Heart left ventricle (tissue), 16 donors: ENCODE results near the gene IL37. TPM values are rescaled to one million over a fixed set of nuclear protein-coding genes. Genes with fewer than 3 reads are reported as not detected.

ENCODE experiments used
- ATAC-seq, 4 donors: fragments of 200-7000 bp; cut with Tn5 transposase; one replicate each; pipeline ENCODE4 v1.9.1; 2020 to 2022; ENCODE audit warnings: moderate library complexity in 4 of 4, mild to moderate bottlenecking in 3 of 4, moderate number of reproducible peaks in 1 of 4
- DNase-seq, 5 donors: peaks; one replicate each; pipeline ENCODE4 v3.0.0-alpha.2; 2020
- H3K27ac ChIP-seq, 12 donors: fragments of 200-600 bp; sonication (generic) in 4 of 12; one replicate each; pipeline versions ENCODE4 v1.5.0 to v1.8.0; 2016 to 2022; ENCODE audit warnings: mild to moderate bottlenecking in 2 of 12
- H3K27me3 ChIP-seq, 9 donors: fragments of 200-600 bp; sonication (generic) in 2 of 9; one replicate each; pipeline versions ENCODE4 v1.5.1 to v1.8.0; 2016 to 2022; ENCODE audit warnings: mild to moderate bottlenecking in 3 of 9
- H3K36me3 ChIP-seq, 9 donors: fragments of 200-600 bp; sonication (generic) in 2 of 9; one replicate each; pipeline versions ENCODE4 v1.5.0 to v1.8.0; 2018 to 2022; ENCODE audit warnings: mild to moderate bottlenecking in 2 of 9
- H3K4me1 ChIP-seq, 12 donors: fragments of 200-600 bp; sonication (generic) in 4 of 12; one replicate each; pipeline versions ENCODE4 v1.5.0 to v1.8.0; 2016 to 2022; ENCODE audit warnings: mild to moderate bottlenecking in 3 of 12
- H3K4me3 ChIP-seq, 12 donors: fragments of 200-600 bp; sonication (generic) in 4 of 12; one replicate each; pipeline versions ENCODE4 v1.5.0 to v1.8.0; 2017 to 2022; ENCODE audit warnings: mild to moderate bottlenecking in 9 of 12, moderate library complexity in 4 of 12
- H3K9me3 ChIP-seq, 12 donors: fragments of 200-600 bp; sonication (generic) in 4 of 12; one replicate each; pipeline versions ENCODE4 v1.5.0 to v1.8.0; 2016 to 2022; ENCODE audit warnings: mild to moderate bottlenecking in 1 of 12
- POLR2A ChIP-seq, 2 donors: fragments of 450-650 bp; IDR thresholded peaks; one replicate each; pipeline ENCODE4 v1.6.1; 2017; ENCODE audit warnings: antibody characterized with exemption in 2 of 2, mild to moderate bottlenecking in 2 of 2, moderate library complexity in 2 of 2
- WGBS, 4 donors: extraction: QIAGEN DNeasy Blood & Tissue Kit in 2 of 4; methylation state at CpG; one replicate each; pipeline versions ENCODE4 v1.1.5 to v1.1.7; 2013 to 2018; 5-methylcytosine and 5-hydroxymethylcytosine counted together
- intact Hi-C, 10 donors: fragments of 100-400 bp; cut with DNase I; formaldehyde crosslinking; loops; one replicate each; pipeline versions ENCODE4 v1.11.1 to v1.14.2; 2022
- polyA plus RNA-seq, 2 donors: library from polyadenylated mRNA; stranded (reverse); fragments of 200-250 nt; gene quantifications; one replicate each; pipeline ENCODE4 v1.2.3, GENCODE V29; 2013
- total RNA-seq, 9 donors: library from RNA; depleted of rRNA in 2 of 9; stranded (reverse); fragments of >200 nt in 2 of 9; fragmentation: NEBNext Ultra II Directional in 3 of 9; extraction: Animal tissue kit (Norgen Biotek cat#: 25700) in 3 of 9; gene quantifications; one replicate each; pipeline versions ENCODE4 v1.1.0 to v1.2.4, GENCODE V29; 2016 to 2023
- TF ChIP-seq, protein P1 (sequence below), 12 donors: fragments of 200-600 bp; sonication (generic) in 4 of 12; IDR thresholded peaks; one replicate each; pipeline versions ENCODE4 v1.5.0 to v1.8.0; 2018 to 2022; ENCODE audit warnings: antibody characterized with exemption in 12 of 12, mild to moderate bottlenecking in 5 of 12
- donor health status: ischemic (EF 13 %, LVEDD 7.1; RV severe dilation, severe dysfunction).
- donor health status: healthy with polysubstance abuse.
- donor health status: DM: no; HTN: yes; CAD: no.
- donor health status: DM: no; HTN: no; CAD: no.
- donor health status: ischemic (EF 25% LVEDD 6.9; RV normal size, moderate dysfunction).
- donor health status: ischemic (EF 25% LVEDD 5.7; RV mildly dilated, moderate dysfunction).
- donor health status: healthy.
- donor health status: DM: yes; HTN: yes; CAD: no.
- donor health status: ischemic (EF 35%, LVEDD 5.7; RV mildly dilated, moderate dysfunction).
- donor health status: nonischemic (EF 11% LVEDD 7.7; RV severe dilation, severe dysfunction).
- donor health status: DM: yes; HTN: yes; CAD: no.
- donor health status: PGD.
- donor health status: ischemic (EF 29% LVEDD 5.4; RV normal size, mild dysfunction).
- donor health status: nonischemic (EF 23%, LVEDD 6.1; RV moderate dilation, normal function).

The IL37 gene
- total and polyA plus RNA-seq, 11 donors, result not detected

- H3K4me3 ChIP-seq, result no peak overlapping the region
- WGBS, 4 donors, result 90 to 91% (median 90%) methylated on average over 7 of the region's 7 CpGs
- H3K36me3 ChIP-seq, result no peaks in the 10 kb centered on the region
- H3K27ac ChIP-seq, result no peak overlapping the region
- TF ChIP-seq POLR2A (IDR thresholded peaks at IDR 0.05), result no peak
- TF ChIP-seq, protein P1, sequence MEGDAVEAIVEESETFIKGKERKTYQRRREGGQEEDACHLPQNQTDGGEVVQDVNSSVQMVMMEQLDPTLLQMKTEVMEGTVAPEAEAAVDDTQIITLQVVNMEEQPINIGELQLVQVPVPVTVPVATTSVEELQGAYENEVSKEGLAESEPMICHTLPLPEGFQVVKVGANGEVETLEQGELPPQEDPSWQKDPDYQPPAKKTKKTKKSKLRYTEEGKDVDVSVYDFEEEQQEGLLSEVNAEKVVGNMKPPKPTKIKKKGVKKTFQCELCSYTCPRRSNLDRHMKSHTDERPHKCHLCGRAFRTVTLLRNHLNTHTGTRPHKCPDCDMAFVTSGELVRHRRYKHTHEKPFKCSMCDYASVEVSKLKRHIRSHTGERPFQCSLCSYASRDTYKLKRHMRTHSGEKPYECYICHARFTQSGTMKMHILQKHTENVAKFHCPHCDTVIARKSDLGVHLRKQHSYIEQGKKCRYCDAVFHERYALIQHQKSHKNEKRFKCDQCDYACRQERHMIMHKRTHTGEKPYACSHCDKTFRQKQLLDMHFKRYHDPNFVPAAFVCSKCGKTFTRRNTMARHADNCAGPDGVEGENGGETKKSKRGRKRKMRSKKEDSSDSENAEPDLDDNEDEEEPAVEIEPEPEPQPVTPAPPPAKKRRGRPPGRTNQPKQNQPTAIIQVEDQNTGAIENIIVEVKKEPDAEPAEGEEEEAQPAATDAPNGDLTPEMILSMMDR (IDR thresholded peaks at IDR 0.05), result no peak
- intact Hi-C loops, result no loop called here
- no peaks in the 10 kb centered on the region for H3K9me3 ChIP-seq
- DNase-seq (no peak), ATAC-seq (no peak)
- peaks cover 0 to 26% (median 0%) of the 10 kb centered on the region in 9 donors for H3K27me3 ChIP-seq
- no peaks in the 10 kb centered on the region for H3K4me1 ChIP-seq
These were observed 43.4 kb downstream of the IL37 start for GRCh38 chr2:112954364-112954763.

DNA sequence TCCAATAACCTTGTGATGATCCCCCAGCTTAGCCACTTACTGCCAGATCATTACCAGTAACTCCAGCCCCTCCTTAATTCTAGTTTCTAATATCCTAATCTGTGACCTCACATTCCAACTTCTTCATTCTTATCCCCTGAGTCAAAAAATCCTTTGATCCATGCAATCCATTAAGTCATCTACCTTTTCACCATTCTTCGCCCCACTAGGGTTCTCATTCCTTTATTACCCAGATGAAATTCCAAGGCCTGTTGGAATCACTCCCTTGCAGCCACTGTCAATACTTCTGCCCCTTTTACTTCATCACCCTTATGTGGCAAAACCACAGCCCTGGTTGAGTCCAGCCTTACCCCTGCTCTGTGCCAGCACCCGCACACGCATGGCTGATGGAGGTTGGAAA, 46.5 kb downstream of the IL37 start:
- H3K36me3 ChIP-seq, result no peaks in the 10 kb centered on the region
- WGBS, 4 donors, result 94 to 98% (median 98%) methylated on average over 3 of the region's 3 CpGs
- ATAC-seq (no peak), DNase-seq (no peak)
- no peak overlapping the region for H3K27ac ChIP-seq
- TF ChIP-seq, protein P1 (IDR thresholded peaks at IDR 0.05), result no peak
- no peak for TF ChIP-seq POLR2A (IDR thresholded peaks at IDR 0.05)
- H3K9me3 ChIP-seq, result no peaks in the 10 kb centered on the region
- intact Hi-C loops, result loop anchor here in 8 of 10 donors (5.0 kb wide), 2 partner anchors 205 to 210 kb away; no protein-coding TSS in a partner anchor
- no peaks in the 10 kb centered on the region for H3K4me1 ChIP-seq
- H3K4me3 ChIP-seq, result no peak overlapping the region
- H3K27me3 ChIP-seq, result peaks cover 0 to 20% (median 0%) of the 10 kb centered on the region in 9 donors

- no peak for TF ChIP-seq POLR2A (IDR thresholded peaks at IDR 0.05)
- TF ChIP-seq, protein P1 (IDR thresholded peaks at IDR 0.05), result peak; percentile 54 to 81 (median 72)
- intact Hi-C loops, result loop anchor here in 9 of 10 donors (2.0 to 5.0 kb wide), 3 partner anchors 206 to 211 kb away; no protein-coding TSS in a partner anchor
- H3K9me3 ChIP-seq, result no peaks in the 10 kb centered on the region
These were observed 47.6 kb downstream of the IL37 start for GRCh38 chr2:112958428-112959108.

GRCh38 chr2:112959109-112959812, 48.3 kb downstream of the IL37 start:
- WGBS, 4 donors, result 65 to 76% (median 71%) methylated on average over 14 of the region's 14 CpGs
- no peak overlapping the region for H3K27ac ChIP-seq
- DNase-seq, result no peak
- no peaks in the 10 kb centered on the region for H3K9me3 ChIP-seq
- intact Hi-C loops, result loop anchor here in 9 of 10 donors (2.0 to 5.0 kb wide), 3 partner anchors 207 to 212 kb away; no protein-coding TSS in a partner anchor
- TF ChIP-seq, protein P1 (IDR thresholded peaks at IDR 0.05), result peak in 3 of 12 donors; percentile 1 to 6 (median 6)
- TF ChIP-seq POLR2A (IDR thresholded peaks at IDR 0.05), result no peak
- no peak for ATAC-seq
- no peak overlapping the region for H3K4me3 ChIP-seq
- no peaks in the 10 kb centered on the region for H3K4me1 ChIP-seq
- H3K27me3 ChIP-seq, result peaks cover 0 to 20% (median 0%) of the 10 kb centered on the region in 9 donors
- H3K36me3 ChIP-seq, result no peaks in the 10 kb centered on the region

More at GRCh38 chr2:112958428-112959108, 47.6 kb downstream of the IL37 start:
- no peaks in the 10 kb centered on the region for H3K4me1 ChIP-seq
- no peak overlapping the region for H3K27ac ChIP-seq
- WGBS, 4 donors, result 36 to 54% (median 47%) methylated on average over 9 of the region's 9 CpGs
- ATAC-seq, result peak in 3 of 4 donors; percentile 69 to 74 (median 73)
- peaks cover 0 to 20% (median 0%) of the 10 kb centered on the region in 9 donors for H3K27me3 ChIP-seq
- no peaks in the 10 kb centered on the region for H3K36me3 ChIP-seq
- no peak for DNase-seq
- no peak overlapping the region for H3K4me3 ChIP-seq
